Ishikawa (cell line): ENCODE data around the gene MAPKAPK5.

ENCODE experiments used
- CEBPB ChIP-seq: IDR thresholded peaks from 2 replicates; pipeline ENCODE4 v1.6.1; 2012
- CREB1 ChIP-seq: IDR thresholded peaks from 2 replicates; pipeline ENCODE4 v1.6.1; 2012; ENCODE audit warnings: low read depth
- EGR1 ChIP-seq: IDR thresholded peaks from 2 replicates; pipeline ENCODE4 v1.6.1; 2012
- EP300 ChIP-seq: IDR thresholded peaks from 2 replicates; pipeline ENCODE4 v1.6.1; 2012; ENCODE audit warnings: borderline replicate concordance
- FOXM1 ChIP-seq: IDR thresholded peaks from 2 replicates; pipeline ENCODE4 v1.6.1; 2012; ENCODE audit warnings: low read depth, borderline replicate concordance
- NFIC ChIP-seq: IDR thresholded peaks from 2 replicates; pipeline ENCODE4 v1.6.1; 2012
- RAD21 ChIP-seq: IDR thresholded peaks from 2 replicates; pipeline ENCODE4 v1.6.1; 2012; ENCODE audit warnings: low read depth
- TAF1 ChIP-seq: IDR thresholded peaks from 2 replicates; pipeline ENCODE4 v1.6.1; 2012; ENCODE audit warnings: low read depth, mild to moderate bottlenecking
- TCF12 ChIP-seq: IDR thresholded peaks from 2 replicates; pipeline ENCODE4 v1.6.1; 2012; ENCODE audit warnings: low read depth
- TEAD4 ChIP-seq: IDR thresholded peaks from 2 replicates; pipeline ENCODE4 v1.6.1; 2012
- YY1 ChIP-seq: IDR thresholded peaks from 2 replicates; pipeline ENCODE4 v1.6.1; 2012; ENCODE audit warnings: low read depth
- ZBTB7A ChIP-seq: IDR thresholded peaks from 2 replicates; pipeline ENCODE4 v1.6.1; 2012; ENCODE audit warnings: low read depth
- TF ChIP-seq, protein P1 (sequence below): IDR thresholded peaks from 2 replicates; pipeline ENCODE4 v1.6.1; 2012
- TF ChIP-seq, protein P2 (sequence below): IDR thresholded peaks from 2 replicates; pipeline ENCODE4 v1.6.1; 2012; ENCODE audit warnings: low read depth, mild to moderate bottlenecking
- TF ChIP-seq, protein P3 (sequence below): IDR thresholded peaks from 2 replicates; pipeline ENCODE4 v1.6.1; 2012

The MAPKAPK5 gene

DNA sequence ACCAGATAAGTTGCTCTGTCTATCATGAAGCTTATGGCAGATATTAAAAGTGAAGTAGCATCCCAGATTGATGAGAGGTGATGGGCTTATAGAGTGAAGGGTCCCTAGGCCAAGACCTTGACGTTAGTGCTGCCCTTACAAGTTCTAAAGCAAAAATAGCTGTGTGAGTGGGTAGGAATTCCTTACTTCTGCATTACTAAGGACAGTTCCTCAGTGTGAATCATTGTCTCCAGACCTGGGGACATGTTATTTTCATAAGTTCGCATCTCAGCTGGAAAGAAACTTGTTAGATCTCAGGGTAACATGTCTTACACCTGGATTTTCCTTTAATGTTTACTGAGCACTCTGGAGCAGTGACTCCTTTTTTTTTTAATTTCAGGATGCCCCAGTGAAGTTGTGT, 28.7 kb downstream of the MAPKAPK5 start:
- TF ChIP-seq FOXM1 (no peak), CREB1 (no peak), YY1 (no peak), NFIC (no peak), EGR1 (no peak)
- TF ChIP-seq, protein P1, sequence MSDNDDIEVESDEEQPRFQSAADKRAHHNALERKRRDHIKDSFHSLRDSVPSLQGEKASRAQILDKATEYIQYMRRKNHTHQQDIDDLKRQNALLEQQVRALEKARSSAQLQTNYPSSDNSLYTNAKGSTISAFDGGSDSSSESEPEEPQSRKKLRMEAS = no peak
- TF ChIP-seq, protein P2, sequence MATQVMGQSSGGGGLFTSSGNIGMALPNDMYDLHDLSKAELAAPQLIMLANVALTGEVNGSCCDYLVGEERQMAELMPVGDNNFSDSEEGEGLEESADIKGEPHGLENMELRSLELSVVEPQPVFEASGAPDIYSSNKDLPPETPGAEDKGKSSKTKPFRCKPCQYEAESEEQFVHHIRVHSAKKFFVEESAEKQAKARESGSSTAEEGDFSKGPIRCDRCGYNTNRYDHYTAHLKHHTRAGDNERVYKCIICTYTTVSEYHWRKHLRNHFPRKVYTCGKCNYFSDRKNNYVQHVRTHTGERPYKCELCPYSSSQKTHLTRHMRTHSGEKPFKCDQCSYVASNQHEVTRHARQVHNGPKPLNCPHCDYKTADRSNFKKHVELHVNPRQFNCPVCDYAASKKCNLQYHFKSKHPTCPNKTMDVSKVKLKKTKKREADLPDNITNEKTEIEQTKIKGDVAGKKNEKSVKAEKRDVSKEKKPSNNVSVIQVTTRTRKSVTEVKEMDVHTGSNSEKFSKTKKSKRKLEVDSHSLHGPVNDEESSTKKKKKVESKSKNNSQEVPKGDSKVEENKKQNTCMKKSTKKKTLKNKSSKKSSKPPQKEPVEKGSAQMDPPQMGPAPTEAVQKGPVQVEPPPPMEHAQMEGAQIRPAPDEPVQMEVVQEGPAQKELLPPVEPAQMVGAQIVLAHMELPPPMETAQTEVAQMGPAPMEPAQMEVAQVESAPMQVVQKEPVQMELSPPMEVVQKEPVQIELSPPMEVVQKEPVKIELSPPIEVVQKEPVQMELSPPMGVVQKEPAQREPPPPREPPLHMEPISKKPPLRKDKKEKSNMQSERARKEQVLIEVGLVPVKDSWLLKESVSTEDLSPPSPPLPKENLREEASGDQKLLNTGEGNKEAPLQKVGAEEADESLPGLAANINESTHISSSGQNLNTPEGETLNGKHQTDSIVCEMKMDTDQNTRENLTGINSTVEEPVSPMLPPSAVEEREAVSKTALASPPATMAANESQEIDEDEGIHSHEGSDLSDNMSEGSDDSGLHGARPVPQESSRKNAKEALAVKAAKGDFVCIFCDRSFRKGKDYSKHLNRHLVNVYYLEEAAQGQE = no peak
- TF ChIP-seq, protein P3, sequence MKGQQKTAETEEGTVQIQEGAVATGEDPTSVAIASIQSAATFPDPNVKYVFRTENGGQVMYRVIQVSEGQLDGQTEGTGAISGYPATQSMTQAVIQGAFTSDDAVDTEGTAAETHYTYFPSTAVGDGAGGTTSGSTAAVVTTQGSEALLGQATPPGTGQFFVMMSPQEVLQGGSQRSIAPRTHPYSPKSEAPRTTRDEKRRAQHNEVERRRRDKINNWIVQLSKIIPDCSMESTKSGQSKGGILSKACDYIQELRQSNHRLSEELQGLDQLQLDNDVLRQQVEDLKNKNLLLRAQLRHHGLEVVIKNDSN = no peak

DNA sequence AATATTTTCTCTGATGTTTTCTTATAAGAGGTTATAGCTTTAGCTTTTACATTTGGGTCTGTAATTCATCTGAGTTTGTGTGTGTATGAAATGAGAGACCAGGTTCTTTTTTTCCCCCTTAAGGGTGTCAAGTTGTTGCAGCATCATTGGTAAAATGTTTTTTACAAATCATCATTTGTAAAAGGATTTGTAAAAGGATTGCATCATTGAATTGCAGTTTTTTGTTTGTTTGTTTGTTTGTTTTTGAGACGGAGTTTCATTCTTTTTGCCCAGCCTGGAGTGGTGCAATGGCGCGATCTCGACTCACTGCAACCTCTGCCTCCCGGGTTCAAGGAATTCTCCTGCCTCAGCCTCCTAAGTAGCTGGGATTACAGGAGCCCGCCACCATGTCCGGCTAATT, 31.1 kb downstream of the MAPKAPK5 start:
- no peak for TF ChIP-seq YY1
- no peak for TF ChIP-seq CEBPB
- no peak for TF ChIP-seq TCF12
- no peak for TF ChIP-seq TEAD4
- no peak for TF ChIP-seq FOXM1

DNA sequence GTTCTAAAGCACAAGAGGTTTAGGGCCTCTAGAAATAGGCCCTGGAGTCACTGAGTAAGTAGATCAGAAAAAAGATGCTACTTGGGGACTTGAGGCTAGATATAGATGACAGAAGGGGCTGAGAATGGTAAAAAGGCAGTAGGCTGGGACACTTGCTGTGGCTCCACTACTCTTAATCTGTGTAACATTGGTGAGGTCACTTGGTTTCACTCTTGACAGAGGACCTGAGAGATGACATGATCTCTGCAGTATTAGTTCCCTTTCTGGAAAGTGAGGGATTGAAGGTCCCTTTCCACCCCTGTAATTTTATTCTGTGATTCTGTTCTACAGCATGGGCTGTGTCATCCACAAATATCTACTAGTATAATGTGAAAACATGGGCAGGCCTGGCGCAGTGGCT, 39.7 kb downstream of the MAPKAPK5 start:
- TF ChIP-seq NFIC (no peak), ZBTB7A (no peak), CREB1 (no peak), RAD21 (no peak), TAF1 (no peak), FOXM1 (no peak), EP300 (no peak), CEBPB (no peak), EGR1 (no peak), TCF12 (no peak), YY1 (no peak), TEAD4 (no peak)
- TF ChIP-seq, protein P2 = no peak
- TF ChIP-seq, protein P1 = no peak
- TF ChIP-seq, protein P3 = no peak

DNA sequence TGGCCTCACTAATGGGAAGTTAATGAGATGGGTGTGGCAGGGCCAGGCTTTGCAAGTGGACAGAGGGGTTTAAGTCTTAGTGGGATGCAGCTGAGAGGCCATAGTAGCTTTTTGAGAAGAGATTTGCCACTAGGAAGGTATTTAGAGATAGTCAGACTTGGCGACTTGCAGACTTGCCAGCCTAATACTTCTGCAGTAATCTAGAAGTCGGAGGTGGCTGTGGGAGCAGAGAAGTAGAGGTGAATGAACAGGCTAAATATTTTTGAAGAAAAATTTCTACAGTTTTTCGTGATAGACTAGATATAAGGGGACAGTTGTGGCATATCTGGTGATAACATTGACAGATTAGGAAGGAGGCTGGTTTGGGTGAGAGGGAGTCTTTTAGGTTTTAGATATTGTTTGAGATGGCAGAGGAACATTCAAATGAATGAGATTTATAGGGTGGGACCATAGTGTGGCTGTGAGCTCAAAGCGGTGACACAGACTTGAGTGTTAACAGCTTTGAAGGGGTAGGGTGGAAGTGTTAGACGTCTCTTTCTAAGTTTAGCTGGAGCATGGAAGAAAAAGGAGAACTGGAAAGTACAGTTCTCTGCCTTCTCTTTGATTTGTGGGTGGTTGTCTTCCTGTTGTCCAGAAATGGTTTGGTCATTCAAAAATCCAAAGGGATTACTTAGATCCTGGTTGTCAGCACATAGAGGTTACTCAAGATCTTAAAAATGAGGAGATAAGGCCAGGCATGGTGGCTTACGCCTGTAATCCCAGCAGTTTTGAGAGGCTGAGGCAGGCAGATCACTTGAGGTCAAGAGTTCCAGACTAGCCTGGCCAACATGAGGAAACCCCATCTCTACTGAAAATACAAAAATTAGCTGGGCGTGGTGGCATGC, 44.9 kb downstream of the MAPKAPK5 start:
- no peak for TF ChIP-seq RAD21
- TF ChIP-seq NFIC = no peak
- TF ChIP-seq TAF1 = no peak
- no peak for TF ChIP-seq TCF12
- TF ChIP-seq CEBPB = no peak

DNA sequence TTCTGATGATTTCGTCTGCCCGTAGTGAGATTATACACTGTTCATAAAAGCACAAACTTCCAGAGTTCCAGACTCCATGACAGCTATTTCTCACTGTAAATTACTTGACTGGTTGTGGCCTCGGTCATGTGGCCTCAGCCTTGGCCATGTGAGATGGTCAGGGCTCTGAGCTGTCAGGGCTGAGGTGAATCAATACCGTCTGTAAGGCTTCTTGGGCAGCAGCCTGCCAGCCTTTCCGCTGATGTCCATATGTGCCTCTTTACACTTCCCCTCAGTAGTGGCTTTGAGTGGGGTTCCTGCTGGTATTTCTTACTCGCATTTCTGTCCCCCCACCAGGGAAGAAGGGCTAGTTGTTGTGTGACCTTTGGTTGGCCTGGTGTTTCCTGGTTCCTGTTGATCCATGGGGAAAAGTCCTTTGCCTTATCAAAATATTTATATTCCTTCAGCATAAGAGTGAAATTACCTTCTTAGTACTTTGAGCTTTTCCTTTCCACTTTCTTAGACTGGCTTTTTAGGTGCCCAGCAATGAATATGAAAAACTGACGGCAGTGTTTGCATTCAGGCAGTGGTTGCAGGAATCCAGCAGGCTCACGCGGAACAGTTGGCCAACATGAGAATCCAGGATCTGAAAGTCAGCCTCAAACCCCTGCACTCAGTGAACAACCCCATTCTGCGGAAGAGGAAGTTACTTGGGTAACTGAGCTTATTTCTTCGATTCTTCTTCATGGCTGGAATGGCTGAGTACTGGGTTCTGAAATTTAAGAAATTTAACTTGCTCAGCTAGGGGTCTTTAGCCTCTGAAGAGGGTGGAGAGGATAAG, 46.1 kb downstream of the MAPKAPK5 start:
- TF ChIP-seq, protein P2 = no peak
- TF ChIP-seq RAD21 (no peak), TCF12 (no peak)
- TF ChIP-seq, protein P1 = no peak
